ENCODE results near the gene CFAP97D1.
"Not testable (repeated sequence)": the region's sequence is repeated elsewhere in the genome, so short reads cannot be mapped to it uniquely, and the experiment has no call there.

CFAP97D1 gene

GRCh38 chr17:43790311-43790940 is 10.2 kb downstream of the CFAP97D1 start:
- DNase-seq (ENCODE audit: insufficient read length, low spot score): no peak
- no peak for FAIRE-seq

GRCh38 chr17:43791589-43791988 is 11.4 kb downstream of the CFAP97D1 start:
- FAIRE-seq: no peak
- DNase-seq (ENCODE audit: insufficient read length, low spot score): no peak

DNA sequence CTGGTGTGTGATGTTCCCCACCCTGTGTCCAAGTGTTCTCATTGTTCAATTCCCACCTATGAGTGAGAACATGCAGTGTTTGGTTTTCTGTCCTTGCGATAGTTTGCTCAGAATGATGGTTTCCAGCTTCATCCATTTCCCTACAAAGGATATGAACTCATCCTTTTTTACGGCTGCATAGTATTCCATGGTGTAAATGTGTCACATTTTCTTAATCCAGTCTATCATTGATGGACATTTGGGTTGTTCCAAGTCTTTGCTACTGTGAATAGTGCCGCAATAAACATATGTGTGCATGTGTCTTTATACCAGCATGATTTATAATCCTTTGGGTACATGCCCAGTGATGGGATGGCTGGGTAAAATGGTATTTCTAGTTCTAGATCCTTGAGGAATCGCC is 12.4 kb downstream of the CFAP97D1 start:
- FAIRE-seq; DNase-seq (ENCODE audit: insufficient read length, low spot score): not testable (repeated sequence)

GRCh38 chr17:43798024-43798423 is 17.8 kb downstream of the CFAP97D1 start:
- not testable (repeated sequence) for DNase-seq (ENCODE audit: insufficient read length, low spot score); FAIRE-seq

DNA sequence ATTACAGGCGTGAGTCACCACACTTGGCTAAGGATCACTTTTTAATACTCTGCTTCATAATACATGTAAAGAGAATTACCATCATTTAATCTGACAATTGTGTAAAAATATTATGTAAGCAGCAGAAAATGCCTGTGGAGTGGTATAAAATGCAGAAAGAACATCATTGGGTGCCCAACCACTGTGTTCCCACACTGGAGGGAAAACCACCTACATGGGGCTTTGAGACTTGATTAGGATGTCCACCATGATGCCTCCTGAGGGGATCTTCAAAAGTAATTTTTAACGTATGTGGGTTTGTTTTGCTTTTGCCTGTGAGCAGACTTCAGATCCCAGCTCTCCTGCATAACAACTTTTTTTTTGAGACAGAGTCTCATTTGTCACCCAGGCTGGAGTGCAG is 18.8 kb downstream of the CFAP97D1 start:
- DNase-seq (ENCODE audit: insufficient read length, low spot score): no peak
- FAIRE-seq: no peak

DNA sequence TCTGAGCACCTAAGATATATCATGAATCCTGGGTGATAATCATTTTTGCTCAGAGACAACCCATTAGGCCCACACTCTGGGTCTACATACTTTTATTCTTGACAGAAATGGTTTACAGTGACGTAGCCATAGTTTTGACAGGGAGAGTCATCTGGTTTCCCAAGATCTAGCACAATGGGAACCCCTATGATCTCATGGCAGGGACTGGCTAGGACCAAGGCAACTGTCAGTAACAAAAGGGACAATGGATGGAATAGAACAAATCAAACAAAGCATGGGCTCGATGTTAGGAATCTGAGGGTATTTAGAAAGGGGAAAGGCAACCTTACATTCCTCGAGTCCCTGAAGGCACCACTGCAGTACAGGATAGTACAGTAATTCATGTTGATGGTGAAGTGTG is 20.5 kb downstream of the CFAP97D1 start:
- DNase-seq (ENCODE audit: insufficient read length, low spot score) (no peak), FAIRE-seq (no peak)

DNA sequence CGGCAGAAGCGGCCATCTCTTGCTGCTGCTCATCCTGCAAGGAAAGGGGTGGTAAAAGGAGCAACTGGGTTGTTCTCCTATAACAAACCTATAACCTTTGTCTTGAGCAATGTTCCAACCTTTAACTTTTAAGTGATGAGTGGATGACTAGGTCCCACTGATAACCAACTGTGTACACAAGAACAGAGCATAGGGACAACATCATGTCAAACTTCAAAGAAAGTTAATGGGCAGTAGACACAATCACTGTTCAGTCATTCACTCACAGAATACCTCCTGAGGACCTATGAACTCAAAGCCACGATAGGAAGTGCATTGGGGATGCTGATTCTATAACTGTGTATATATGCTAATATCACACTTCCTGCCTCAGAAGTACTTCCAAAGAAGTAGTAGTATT is 21.6 kb downstream of the CFAP97D1 start:
- FAIRE-seq (no peak), DNase-seq (ENCODE audit: insufficient read length, low spot score) (no peak)

DNA sequence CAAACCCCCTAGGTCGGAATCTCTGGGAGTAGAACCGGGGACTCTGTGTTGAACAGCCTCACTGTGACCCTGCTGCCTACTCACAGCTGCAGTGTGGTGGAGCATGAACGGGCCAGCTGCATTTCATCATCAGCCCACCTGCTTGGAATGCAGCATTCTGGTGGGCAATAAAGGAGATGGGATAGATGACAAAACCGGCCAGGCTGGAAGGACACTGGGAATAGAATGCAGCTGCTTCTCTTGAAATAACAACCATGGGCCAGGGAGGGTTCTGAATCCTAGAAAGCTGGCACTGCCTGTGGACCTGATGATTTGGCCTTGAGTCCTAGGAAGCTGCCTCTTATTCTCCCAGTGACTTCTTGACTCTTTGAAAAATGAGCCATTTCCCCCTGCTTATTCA is 23.5 kb downstream of the CFAP97D1 start:
- DNase-seq (ENCODE audit: insufficient read length, low spot score): no peak

DNA sequence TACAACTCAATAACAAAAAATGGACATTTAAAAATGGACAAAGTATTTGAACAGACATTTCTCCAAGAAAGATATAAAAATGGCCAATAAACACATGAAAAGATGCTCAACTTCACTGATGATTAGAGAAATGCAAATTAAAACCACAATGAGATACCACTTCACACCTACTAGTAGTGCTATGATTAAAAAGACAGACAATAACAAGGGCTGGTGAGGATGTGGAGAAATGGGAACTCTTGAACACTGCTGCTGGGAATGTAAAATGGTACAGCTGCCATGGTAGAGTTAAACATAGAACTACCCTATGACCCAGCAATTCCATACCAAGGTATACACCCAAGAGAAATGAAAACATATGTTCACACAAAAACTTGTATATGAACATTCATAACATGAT is 24.9 kb downstream of the CFAP97D1 start:
- FAIRE-seq (no peak), DNase-seq (ENCODE audit: insufficient read length, low spot score) (no peak)

More for the DNA sequence above, 23.5 kb downstream of the CFAP97D1 start:
- FAIRE-seq: no peak

GRCh38 chr17:43808076-43808475 is 27.8 kb downstream of the CFAP97D1 start:
- FAIRE-seq (no peak), DNase-seq (ENCODE audit: insufficient read length, low spot score) (no peak)

- FAIRE-seq: no peak
- DNase-seq (ENCODE audit: insufficient read length, low spot score): no peak
Observed at GRCh38 chr17:43809121-43809520, 28.9 kb downstream of the CFAP97D1 start.

- DNase-seq (ENCODE audit: insufficient read length, low spot score) (no peak), FAIRE-seq (no peak)
Observed at GRCh38 chr17:43810226-43810715, 30.0 kb downstream of the CFAP97D1 start.

- DNase-seq (ENCODE audit: insufficient read length, low spot score): no peak
- no peak for FAIRE-seq
Observed at GRCh38 chr17:43810823-43811222, 30.6 kb downstream of the CFAP97D1 start.

DNA sequence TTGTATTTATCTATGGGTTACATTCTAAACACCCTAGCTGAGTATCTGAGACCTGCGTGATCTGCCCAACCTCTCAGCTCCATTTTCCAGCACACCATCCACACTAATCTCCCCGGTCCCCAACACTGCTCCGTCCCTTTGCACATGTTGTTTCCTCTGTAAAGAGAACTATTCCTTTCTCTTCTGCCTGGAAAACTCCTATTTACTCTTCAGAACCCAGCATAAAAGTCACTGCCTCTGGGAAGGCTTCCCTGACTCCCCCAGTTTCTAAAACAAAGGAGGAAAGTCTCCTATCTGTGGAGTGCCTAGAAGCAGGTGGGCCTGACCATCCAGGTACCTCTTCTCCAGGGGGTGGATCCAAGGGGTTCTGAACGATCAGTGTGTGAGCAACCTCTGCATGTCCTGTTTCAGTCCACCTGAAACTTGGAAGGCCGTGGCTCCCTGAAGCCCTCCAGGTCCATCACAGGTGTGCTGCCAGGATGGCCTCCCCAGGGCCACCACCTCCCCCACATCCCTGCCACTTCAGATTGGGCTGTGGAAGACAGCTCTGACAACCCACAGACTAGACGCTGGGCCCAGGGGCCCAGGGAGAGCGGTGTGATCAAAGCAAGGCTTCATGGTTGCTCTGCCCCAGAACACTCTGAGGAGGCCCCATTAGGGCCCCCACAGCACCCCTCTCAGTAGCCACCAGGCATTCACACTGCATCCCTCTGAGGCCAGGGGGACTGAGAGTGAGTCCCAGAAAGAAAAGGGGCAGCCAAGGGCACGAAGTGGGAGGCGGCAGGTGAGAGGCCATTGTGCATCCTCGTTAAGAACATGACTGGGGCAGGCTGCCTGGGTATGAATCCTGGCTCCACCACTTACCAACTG is 32.4 kb downstream of the CFAP97D1 start:
- FAIRE-seq (no peak), DNase-seq (ENCODE audit: insufficient read length, low spot score) (no peak)

DNA sequence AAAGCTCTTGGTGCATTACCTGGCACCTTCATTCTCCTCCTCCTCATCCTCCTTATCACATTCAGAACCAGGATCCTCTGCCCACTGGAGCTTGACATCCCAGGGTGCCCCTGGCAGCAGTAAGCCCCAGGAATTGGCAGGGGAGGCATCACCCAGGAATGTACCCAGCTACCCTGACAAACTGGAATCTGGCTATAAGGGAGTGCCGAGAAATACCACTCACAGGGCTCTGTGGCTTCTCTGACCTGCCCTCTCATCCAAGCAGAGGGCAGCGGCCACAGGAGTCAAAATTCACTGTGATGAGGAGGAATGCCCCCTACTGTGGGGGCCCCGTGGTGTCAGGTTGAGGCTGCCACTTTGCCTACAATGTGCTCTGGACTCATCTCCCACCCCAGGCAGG is 33.2 kb downstream of the CFAP97D1 start:
- DNase-seq (ENCODE audit: insufficient read length, low spot score): no peak

DNA sequence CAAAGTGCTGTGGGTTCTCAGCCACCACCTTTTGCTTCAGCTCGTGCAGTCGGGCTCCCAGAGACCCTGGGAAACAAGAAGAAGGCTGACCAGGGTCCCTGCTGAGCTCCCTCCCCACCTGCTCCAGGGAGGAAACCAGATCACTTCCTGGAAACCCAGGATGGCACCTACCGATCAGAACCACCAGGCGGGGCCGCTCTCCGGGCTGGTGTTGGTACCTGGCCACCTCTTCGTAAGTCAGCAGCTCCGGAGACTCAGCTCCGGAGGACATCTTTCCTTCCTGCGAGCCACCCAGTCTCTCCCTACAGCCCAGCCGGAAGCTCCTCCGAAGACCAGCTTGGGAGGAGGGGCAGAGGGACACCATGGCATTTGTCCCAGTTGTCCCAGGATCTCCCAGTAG is 33.8 kb downstream of the CFAP97D1 start:
- no peak for FAIRE-seq
- DNase-seq (ENCODE audit: insufficient read length, low spot score): no peak

More for the DNA sequence above, 33.2 kb downstream of the CFAP97D1 start:
- FAIRE-seq: no peak

GRCh38 chr17:43814714-43815113 is 34.5 kb downstream of the CFAP97D1 start:
- DNase-seq (ENCODE audit: insufficient read length, low spot score): no peak
- FAIRE-seq: no peak

DNA sequence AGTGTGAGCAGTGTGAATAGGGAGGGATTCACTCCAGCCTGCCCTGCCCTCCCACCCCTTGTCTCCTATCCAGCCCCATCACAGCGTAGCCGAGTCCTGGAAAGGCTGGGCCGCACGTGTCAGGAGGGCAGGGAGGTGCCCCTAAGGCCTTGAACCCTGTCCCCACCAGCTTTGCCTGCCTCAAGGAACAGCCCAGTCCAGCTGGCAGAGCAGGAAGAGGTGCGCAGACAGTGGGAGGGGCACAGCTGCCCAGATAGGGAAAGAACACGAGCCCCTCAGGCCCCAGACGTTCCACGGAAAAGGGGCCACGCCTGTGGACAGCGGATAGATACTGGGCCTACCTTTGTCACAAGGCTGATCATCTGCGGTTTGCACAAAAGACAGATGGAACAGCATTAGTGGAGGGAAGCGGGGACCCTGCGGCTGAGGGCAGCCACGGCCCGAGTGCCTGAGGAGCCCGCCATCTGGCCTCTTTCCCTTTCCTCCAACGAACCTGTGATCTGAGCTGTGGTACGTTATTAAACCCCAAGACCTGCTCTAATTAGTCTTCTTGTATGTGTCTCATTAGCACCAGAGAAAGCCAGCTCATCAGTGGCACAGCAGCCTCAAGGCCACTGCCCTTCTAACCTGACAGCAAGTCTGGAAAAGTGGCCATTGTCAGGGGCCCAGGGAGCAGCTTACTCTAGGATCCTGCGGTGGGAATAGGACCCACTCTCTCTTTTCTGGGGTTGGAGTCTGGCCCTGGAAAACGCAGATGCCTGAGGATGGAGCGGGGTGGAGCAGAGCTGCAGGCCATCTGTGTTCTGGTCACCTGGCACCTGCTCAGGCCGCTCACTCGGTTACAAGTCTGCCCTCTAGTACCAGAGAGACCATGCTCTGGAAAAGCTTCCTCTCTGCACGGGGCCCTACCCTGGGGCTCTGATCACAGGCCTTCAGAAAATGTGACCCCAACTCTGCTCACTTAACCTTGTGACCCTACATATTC is 36.4 kb downstream of the CFAP97D1 start:
- no peak for FAIRE-seq

DNA sequence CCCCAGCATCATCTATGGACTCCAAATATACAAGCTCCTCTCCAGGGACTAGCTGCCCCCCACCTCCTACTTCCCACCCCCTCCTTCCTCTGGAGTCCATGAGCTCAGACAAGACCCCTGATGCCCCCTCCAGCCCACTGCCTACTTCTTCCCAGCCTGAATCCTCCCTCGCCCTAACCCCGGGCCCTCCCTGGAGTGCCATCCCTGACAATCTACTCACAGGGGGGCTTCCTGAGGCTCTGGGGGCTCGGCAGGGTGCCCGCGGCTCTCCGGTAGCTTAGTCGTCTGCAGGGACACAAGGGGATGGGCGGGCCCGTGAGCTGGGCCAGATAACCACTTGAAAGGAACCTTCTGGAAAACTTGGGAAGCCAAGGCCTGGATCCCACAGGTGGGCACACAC is 37.6 kb downstream of the CFAP97D1 start:
- DNase-seq (ENCODE audit: insufficient read length, low spot score) (no peak), FAIRE-seq (no peak)

More for the DNA sequence above, 36.4 kb downstream of the CFAP97D1 start:
- DNase-seq (ENCODE audit: insufficient read length, low spot score): no peak

GRCh38 chr17:43818966-43819365 is 38.7 kb downstream of the CFAP97D1 start:
- no peak for FAIRE-seq
- no peak for DNase-seq (ENCODE audit: insufficient read length, low spot score)

GRCh38 chr17:43820759-43821158 is 40.5 kb downstream of the CFAP97D1 start:
- DNase-seq (ENCODE audit: insufficient read length, low spot score): no peak
- FAIRE-seq: no peak
